HG03175 (cell line): ENCODE measurements around the gene SUGCT.

Experiments used
- ATAC-seq: cut with Tn5 transposase; IDR thresholded peaks from one replicate; pipeline ENCODE4 v1.9.1; 2021; ENCODE audit warnings: mild to moderate bottlenecking, moderate library complexity; ENCODE audit not compliant: unreplicated experiment

The SUGCT gene

DNA sequence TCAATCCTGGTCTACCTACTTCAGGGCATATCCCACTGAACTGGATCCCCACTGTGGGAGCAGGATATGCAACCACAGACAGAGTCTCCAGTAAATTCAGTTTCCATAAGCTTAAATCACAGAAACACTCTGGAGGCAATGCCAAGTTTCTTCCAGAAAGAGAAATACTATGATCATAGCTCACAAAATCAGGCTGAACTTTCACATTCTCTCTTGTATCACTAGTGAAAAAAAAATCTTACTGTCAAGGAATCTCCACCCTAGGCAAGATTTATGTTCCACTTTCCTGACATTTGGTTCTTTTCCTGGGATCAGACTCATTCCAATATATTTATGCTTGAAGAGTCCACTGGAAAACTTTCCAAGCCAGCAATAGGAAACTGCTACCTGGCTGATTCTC is 749.0 kb downstream of the SUGCT start:
- no peak for ATAC-seq

DNA sequence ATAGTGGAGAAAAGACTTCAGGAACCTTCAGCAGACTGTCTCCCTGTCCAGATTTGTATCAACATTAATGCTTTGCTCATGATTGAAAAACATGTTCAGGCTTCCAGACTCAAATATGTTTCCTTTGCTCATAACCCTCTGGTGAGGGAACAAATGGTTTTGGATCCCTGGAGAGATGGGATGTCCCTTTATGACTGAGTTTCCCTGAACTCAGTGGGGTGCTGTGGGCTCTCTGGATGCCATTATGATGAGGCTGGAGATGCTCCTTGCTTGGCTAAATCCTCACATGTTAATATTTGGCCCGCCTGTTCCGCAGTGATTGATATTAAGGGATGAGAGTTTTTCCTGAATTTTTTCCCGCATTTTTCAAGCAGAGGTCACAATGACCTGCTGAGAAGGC is 749.4 kb downstream of the SUGCT start:
- ATAC-seq = no peak

DNA sequence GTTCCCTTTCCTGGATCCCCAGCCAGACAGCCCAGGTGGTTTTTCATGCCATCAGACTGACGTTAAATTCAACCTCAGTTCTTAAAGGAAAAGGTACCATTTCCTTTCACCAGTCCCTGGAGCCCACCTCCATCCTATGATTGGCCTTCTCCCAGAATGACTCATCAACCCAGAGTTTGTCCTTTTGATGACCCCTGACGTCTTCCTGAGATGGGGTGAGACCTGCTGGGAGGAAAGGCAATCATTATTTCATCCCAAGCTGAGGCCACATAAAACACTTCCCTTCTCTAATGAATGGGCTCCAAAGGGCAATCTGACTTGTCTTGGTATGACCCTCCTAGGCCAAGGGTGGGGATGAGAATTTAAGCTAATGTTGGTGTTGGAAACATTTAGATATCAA is 750.7 kb downstream of the SUGCT start:
- ATAC-seq = no peak

DNA sequence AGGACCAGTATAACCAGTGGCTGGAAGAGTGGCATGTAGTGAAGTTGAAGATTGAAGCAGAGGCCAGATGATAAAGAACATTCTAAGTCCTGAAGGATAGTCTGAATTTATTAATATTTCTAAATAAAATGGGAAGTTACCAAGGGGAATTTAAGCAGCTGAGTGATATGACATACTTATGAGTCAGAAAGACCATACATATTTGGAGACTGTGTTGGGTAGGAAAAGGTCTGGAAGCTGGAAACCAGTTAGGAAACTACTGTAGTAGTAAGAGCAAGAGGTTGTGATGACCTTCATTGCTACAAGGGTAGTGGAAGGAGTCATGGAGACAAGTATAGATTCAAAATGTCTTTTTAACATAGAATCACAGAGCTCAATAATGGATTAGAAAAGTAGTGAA is 752.3 kb downstream of the SUGCT start:
- ATAC-seq = no peak

DNA sequence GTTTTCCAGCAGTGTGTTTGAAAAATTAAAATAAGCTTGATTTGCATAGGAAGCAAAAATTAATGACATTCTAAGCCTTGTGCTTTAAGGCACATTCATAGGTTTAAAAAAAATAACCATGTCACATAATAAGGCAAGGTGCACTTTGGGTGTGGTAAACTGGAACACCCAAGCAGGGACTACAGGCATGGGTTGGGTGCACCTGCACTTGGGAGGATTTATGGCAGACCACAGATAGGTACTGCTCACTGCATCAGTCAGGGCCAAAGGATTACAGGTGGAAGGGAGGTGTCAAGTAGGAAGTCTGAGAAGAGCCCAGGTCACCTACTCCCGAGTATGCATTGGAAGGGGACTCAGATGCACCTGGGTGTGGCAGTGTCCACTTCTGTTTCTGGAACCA is 753.7 kb downstream of the SUGCT start:
- no peak for ATAC-seq

DNA sequence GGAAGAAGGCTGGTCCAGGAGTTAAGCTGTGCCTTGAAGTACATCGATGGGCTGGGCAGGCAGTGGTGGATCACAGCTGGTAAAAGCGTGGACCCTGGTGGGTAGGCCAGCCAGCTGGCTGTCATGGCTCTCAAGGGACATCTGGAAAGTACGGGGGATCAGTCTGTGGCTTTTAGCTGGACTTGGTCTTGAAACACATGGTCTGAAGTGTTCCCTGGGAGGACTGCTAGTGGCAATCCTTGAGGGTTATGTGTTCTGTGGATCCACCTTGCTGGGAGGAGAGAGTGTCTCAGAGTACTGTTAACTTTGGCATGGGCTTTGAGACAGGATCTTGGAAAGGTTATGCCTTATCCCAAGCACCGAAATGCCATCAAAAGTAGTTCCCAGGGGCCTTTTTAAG is 754.3 kb downstream of the SUGCT start:
- ATAC-seq = no peak

DNA sequence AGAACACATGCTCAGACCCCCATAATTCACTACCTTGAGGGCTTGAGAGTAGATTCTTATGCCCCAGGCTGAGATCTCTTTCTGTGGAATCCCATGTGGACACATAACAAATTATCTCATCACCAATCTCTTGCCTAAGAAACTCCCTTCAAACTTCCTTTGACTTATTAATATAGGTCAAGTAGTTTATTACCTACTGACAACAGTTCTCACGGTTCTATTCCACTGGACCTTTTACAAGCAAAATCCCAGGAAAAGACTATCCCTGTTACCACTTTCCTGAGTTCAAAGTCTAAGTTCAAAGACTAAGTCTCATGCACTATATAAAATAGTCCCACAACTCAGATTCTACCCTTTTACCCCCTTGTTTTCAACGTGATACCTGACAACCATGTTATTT is 754.7 kb downstream of the SUGCT start:
- ATAC-seq = no peak

DNA sequence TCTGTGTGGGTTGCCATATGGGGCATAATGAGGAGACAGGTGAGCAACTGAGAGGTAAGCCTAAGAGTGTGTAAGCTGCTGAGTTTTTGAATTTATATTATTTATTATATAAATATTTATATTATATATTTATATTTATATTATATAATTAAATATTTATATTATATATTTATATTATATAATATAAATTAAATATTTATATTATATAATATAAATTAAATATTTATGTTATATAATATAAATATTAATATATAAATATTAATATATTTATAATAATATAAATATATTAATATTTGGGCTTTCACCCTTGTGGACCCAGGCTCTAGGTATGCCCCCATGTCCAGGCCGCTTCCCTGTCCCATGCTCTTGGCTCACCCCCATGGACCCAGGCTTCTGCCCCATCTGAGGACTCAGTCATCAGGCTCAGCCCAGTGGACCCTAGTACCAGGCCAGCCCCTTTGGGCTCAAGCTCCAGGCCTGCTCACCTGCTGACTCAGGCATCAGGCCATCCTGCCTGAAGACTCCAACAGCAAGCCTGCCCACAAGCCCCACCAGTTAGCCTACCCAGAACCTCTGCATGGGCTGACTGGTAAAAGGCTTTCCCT is 755.4 kb downstream of the SUGCT start:
- ATAC-seq = no peak

DNA sequence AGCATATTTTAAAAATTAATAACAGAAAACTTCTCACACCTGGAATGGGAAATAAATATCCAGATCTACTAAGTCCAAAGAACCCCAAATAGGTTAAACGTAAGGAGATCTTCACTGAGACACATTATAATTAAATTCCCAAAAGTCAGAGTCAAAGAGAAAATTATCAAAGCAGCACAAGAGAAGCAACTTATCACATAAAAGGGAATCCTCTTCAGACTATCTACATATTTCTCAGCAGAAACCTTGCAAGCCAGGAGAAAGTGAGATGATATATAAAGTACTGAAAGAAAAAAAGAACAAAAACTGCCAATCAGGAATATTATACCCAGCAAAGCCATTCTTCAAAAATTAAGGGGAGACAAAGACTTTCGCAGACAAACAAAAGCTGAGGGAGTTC is 756.4 kb downstream of the SUGCT start:
- ATAC-seq = no peak

DNA sequence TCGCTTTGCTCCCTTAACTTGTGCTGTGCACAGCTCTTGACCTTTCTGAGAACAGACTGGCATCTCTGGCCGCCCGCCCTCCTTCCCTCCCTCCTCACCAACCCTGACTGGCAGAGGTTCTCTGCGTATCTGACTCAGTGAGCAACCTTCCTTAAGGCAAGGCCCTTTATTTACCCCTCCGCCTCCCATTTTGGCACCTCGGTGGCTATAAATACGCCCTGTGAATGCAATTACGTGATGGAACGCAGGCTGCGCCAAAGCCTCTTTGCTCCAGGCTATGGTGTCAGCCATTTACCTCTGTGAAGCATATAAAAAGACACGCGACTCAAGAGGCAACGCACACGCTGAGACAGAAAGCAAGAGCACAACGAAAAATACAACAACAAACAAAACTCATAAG is 764.3 kb downstream of the SUGCT start:
- no peak for ATAC-seq

DNA sequence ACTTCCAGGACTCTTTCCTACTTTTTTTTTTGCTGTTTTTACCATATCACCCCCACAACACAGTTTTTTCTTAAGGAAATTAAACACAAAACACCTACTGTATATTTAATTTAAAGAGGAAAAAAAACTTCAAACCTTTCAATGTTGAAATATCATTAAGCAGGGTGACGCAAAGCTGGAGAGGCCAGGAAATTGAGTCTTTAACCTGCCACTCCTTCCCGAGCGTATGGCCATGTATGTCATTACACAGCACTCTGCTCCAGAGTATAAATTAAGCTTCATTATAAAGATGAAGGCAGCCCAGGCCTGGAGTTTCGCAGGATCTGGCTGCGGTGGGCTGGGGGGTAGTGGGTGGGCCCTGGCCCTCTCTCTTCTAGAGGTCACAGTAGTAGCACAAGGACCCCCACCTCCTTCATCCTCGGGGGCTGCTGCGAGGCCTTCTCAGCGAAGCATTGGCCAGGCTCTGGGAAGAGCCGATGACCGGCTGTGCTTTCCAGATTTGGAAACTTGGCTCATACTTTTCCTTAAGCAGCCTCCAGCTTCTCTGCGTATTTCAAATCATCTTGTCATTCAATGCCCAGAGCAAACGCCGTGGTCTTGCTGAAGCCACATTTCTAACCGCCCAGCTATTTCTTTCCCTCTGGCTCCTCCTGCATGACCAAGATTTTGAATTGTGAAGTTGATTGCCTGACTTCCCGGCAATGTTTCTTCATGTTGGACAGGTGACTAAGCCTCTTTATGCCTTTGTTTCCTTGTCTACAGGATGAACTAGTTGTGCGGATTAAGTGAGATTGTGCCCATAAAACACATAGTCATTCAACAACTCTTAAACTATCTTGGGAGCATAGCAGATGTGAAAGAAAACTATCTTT is 765.1 kb downstream of the SUGCT start:
- no peak for ATAC-seq

DNA sequence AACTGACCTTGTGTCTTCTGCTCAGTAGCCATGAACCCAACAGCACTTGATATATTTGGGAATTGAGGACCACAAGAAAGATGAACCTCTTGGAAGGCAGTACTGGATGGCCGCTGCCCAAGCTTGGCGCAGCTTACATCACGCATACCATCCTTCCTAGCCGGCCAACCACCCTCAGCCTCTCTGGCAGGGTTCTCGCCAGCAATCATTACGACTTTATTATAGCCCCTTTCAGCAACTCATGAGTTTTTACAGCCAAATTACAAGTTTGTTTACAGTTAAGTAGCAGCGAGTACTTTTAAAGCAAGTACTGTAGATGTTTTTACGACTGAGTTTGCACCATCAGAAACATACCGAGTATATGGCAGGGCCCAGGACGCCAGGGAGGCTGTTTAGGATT is 769.1 kb downstream of the SUGCT start:
- ATAC-seq = no peak

DNA sequence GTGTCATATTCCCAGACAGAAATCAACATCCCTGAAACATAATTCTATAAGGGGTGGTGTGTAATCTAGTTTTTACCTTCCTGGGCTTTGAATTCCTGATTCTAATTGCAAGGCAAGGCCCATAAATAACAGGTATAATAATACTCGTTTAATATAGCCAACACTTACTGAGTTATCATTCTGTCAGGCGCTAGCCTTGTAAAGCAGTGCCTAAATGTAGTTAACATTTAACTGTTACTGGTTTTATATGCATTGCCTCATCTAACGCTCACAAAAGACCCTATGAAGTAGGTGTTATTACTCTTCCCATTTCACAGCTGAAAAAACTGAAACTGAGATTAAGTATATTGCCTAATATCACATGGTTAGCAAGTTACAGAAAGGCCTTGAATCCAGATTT is 772.5 kb downstream of the SUGCT start:
- no peak for ATAC-seq

DNA sequence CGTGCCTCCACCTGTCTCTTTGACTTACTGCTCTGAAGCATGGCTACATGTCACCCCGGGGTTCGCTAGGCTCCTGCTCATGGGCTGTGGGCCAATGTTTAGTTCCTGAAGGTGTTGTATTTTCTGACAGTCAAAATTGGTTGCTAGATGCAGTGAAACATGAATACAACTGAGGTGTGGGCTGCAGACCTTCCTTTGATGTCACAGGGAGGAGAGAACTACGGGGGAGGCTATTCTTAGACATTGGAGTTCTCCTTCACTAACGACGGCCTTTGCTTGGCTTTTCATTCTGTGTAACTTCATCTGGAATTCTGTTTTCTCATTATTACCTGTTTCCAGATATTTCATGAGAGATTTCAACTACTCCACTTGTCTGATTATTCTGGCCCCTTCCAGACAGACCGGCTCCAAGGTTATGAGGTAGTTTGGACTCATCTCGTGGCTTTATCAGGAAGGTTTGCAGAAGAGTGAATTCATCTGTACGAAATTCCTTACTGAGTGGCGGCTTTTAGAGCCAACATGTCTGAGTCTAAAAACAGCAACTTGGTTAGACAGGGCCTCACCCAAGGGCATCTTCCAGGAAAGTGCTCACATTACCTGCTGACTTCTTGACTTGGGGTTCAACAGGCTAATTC is 774.7 kb downstream of the SUGCT start:
- ATAC-seq = no peak
